HFFc6 (cell line): ENCODE data around the gene REPS2. TPM values are rescaled to one million over a fixed set of nuclear protein-coding genes. Genes with fewer than 3 reads are reported as not detected.

Source experiments
- DNase-seq: peaks from one replicate; pipeline ENCODE4 v3.0.0-alpha.2; 2018
- H3K27ac Mint-ChIP-seq: 2 replicates; pipeline ENCODE4 v1.8.0; 2020; ENCODE audit warnings: mild to moderate bottlenecking, mixed read lengths
- H3K27me3 Mint-ChIP-seq: 2 replicates; pipeline ENCODE4 v1.8.0; 2021; ENCODE audit warnings: mild to moderate bottlenecking, moderate library complexity, mixed read lengths; ENCODE audit not compliant: insufficient read depth
- H3K36me3 Mint-ChIP-seq: 2 replicates; pipeline ENCODE4 v1.8.0; 2021; ENCODE audit warnings: low read depth, mixed read lengths
- H3K4me1 Mint-ChIP-seq: 2 replicates; pipeline ENCODE4 v1.8.0; 2020; ENCODE audit warnings: low read depth, mixed read lengths
- H3K4me3 Mint-ChIP-seq: 2 replicates; pipeline ENCODE4 v1.8.0; 2020; ENCODE audit warnings: mild to moderate bottlenecking, moderate library complexity, mixed read lengths
- H3K9me3 Mint-ChIP-seq: 2 replicates; pipeline ENCODE4 v1.8.0; 2020; ENCODE audit warnings: mild to moderate bottlenecking, mixed read lengths
- CTCF ChIP-seq: fragments of 200-600 bp; sonication (generic); IDR thresholded peaks from 2 replicates; pipeline ENCODE4 v1.5.0; 2021; ENCODE audit warnings: antibody characterized with exemption, mild to moderate bottlenecking
- total RNA-seq, 6 experiments: library from RNA; stranded (reverse); fragmentation: NEBNext Ultra II Directional; extraction: Animal tissue kit (Norgen Biotek cat#: 25700); gene quantifications; 2 replicates in 1 of 6; 3 replicates in 5 of 6; pipeline ENCODE4 v1.2.3, GENCODE V29; 2021

Gene REPS2
- total RNA-seq, 6 experiments from 2014 or later = 0.06 to 0.23 (median 0.10) TPM; not detected in 1

- H3K9me3 Mint-ChIP-seq = no peaks in the 10 kb centered on the region
- no peaks in the 10 kb centered on the region for H3K36me3 Mint-ChIP-seq
- no peak overlapping the region for H3K27ac Mint-ChIP-seq
- peaks cover 2% of the 10 kb centered on the region; the same call in 1 of the 2 replicates for H3K27me3 Mint-ChIP-seq
- DNase-seq = no peak
- no peak for TF ChIP-seq CTCF
- H3K4me3 Mint-ChIP-seq = no peak overlapping the region
- no peaks in the 10 kb centered on the region for H3K4me1 Mint-ChIP-seq
These were observed 77.2 kb downstream of the REPS2 start for GRCh38 chrX:17023661-17024060.

- no peak overlapping the region for H3K4me3 Mint-ChIP-seq
- H3K4me1 Mint-ChIP-seq = no peaks in the 10 kb centered on the region
- TF ChIP-seq CTCF = no peak
- H3K27ac Mint-ChIP-seq = no peak overlapping the region
- H3K27me3 Mint-ChIP-seq = peaks cover 2% of the 10 kb centered on the region; the same call in 1 of the 2 replicates
- no peaks in the 10 kb centered on the region for H3K9me3 Mint-ChIP-seq
- DNase-seq = no peak
- H3K36me3 Mint-ChIP-seq = no peaks in the 10 kb centered on the region
These were observed 78.4 kb downstream of the REPS2 start for GRCh38 chrX:17024886-17025285.

GRCh38 chrX:17025621-17026302 lies 79.3 kb downstream of the REPS2 start:
- TF ChIP-seq CTCF = no peak
- no peaks in the 10 kb centered on the region for H3K4me1 Mint-ChIP-seq
- DNase-seq = no peak
- no peaks in the 10 kb centered on the region for H3K36me3 Mint-ChIP-seq
- H3K27me3 Mint-ChIP-seq = peaks cover 2% of the 10 kb centered on the region; the same call in 1 of the 2 replicates
- no peak overlapping the region for H3K27ac Mint-ChIP-seq
- H3K4me3 Mint-ChIP-seq = no peak overlapping the region
- H3K9me3 Mint-ChIP-seq = no peaks in the 10 kb centered on the region

DNA sequence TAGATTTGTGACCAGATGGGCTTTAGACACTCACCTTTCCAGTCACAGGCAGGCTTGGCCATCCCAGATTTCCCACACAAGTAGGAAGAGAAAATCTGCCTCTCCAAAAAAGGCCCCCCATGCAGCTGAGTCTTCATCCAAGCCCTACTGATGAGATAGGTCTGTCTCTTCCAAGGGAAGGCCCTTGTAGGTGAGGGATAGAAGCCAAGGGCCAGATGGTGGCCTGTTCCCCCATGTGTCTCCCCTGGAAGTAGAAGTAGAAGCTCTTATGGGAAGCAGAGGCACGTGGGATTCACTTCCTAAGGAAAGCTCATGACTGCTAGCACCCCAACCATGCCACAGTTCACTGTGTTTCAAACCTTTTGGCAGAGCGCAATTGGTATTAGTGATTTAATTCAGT lies 81.5 kb downstream of the REPS2 start:
- no peak for TF ChIP-seq CTCF
- H3K9me3 Mint-ChIP-seq = no peaks in the 10 kb centered on the region
- H3K4me3 Mint-ChIP-seq = no peak overlapping the region
- no peaks in the 10 kb centered on the region for H3K4me1 Mint-ChIP-seq
- H3K27ac Mint-ChIP-seq = no peak overlapping the region
- no peaks in the 10 kb centered on the region for H3K36me3 Mint-ChIP-seq
- peaks cover 5% of the 10 kb centered on the region for H3K27me3 Mint-ChIP-seq
- no peak for DNase-seq

- peaks cover 6% of the 10 kb centered on the region for H3K27me3 Mint-ChIP-seq
- no peak for DNase-seq
- no peak for TF ChIP-seq CTCF
- H3K4me1 Mint-ChIP-seq = no peaks in the 10 kb centered on the region
- H3K4me3 Mint-ChIP-seq = no peak overlapping the region
- H3K27ac Mint-ChIP-seq = no peak overlapping the region
- no peaks in the 10 kb centered on the region for H3K9me3 Mint-ChIP-seq
- no peaks in the 10 kb centered on the region for H3K36me3 Mint-ChIP-seq
These were observed 81.9 kb downstream of the REPS2 start for GRCh38 chrX:17028356-17028755.
